Coronary artery (tissue), 2 donors: Measurements from ENCODE around the gene DAZL.

Experiments
- DNase-seq: peaks from one replicate; pipeline ENCODE4 v3.0.0-alpha.2; 2017; ENCODE audit warnings: low spot score
- H3K27ac ChIP-seq, 2 donors: fragments of 200-600 bp; sonication (generic); one replicate each; pipeline ENCODE4 v1.5.1; 2016 to 2019
- H3K4me3 ChIP-seq: fragments of 200-600 bp; sonication (generic); 2 replicates; pipeline ENCODE4 v1.5.1; 2016; ENCODE audit warnings: mild to moderate bottlenecking, moderate library complexity
- TF ChIP-seq, protein P1 (sequence below): fragments of 200-600 bp; sonication (generic); IDR thresholded peaks from one replicate; pipeline ENCODE4 v1.5.1; 2019; ENCODE audit warnings: antibody characterized with exemption

Gene DAZL

GRCh38 chr3:16596352-16597032 lies 8.7 kb downstream of the DAZL start:
- Histone ChIP-seq H3K4me3 (no peak overlapping the region), H3K27ac (no peak overlapping the region)
- TF ChIP-seq, protein P1, sequence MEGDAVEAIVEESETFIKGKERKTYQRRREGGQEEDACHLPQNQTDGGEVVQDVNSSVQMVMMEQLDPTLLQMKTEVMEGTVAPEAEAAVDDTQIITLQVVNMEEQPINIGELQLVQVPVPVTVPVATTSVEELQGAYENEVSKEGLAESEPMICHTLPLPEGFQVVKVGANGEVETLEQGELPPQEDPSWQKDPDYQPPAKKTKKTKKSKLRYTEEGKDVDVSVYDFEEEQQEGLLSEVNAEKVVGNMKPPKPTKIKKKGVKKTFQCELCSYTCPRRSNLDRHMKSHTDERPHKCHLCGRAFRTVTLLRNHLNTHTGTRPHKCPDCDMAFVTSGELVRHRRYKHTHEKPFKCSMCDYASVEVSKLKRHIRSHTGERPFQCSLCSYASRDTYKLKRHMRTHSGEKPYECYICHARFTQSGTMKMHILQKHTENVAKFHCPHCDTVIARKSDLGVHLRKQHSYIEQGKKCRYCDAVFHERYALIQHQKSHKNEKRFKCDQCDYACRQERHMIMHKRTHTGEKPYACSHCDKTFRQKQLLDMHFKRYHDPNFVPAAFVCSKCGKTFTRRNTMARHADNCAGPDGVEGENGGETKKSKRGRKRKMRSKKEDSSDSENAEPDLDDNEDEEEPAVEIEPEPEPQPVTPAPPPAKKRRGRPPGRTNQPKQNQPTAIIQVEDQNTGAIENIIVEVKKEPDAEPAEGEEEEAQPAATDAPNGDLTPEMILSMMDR, result no peak
- DNase-seq, result no peak

- no peak for DNase-seq
- H3K27ac ChIP-seq, result no peak overlapping the region
- no peak overlapping the region for H3K4me3 ChIP-seq
- TF ChIP-seq, protein P1, result no peak
These were observed 9.4 kb downstream of the DAZL start for GRCh38 chr3:16595778-16596177.

GRCh38 chr3:16589867-16590624 lies 15.2 kb downstream of the DAZL start:
- H3K27ac ChIP-seq, result no peak overlapping the region
- no peak overlapping the region for H3K4me3 ChIP-seq
- TF ChIP-seq, protein P1, result no peak
- no peak for DNase-seq

GRCh38 chr3:16589120-16589519 lies 16.1 kb downstream of the DAZL start:
- Histone ChIP-seq H3K27ac (no peak overlapping the region), H3K4me3 (no peak overlapping the region)
- TF ChIP-seq, protein P1, result no peak
- DNase-seq, result no peak

GRCh38 chr3:16587681-16588060 lies 17.6 kb downstream of the DAZL start:
- TF ChIP-seq, protein P1, result no peak
- Histone ChIP-seq H3K27ac (no peak overlapping the region), H3K4me3 (no peak overlapping the region)
- no peak for DNase-seq

DNA sequence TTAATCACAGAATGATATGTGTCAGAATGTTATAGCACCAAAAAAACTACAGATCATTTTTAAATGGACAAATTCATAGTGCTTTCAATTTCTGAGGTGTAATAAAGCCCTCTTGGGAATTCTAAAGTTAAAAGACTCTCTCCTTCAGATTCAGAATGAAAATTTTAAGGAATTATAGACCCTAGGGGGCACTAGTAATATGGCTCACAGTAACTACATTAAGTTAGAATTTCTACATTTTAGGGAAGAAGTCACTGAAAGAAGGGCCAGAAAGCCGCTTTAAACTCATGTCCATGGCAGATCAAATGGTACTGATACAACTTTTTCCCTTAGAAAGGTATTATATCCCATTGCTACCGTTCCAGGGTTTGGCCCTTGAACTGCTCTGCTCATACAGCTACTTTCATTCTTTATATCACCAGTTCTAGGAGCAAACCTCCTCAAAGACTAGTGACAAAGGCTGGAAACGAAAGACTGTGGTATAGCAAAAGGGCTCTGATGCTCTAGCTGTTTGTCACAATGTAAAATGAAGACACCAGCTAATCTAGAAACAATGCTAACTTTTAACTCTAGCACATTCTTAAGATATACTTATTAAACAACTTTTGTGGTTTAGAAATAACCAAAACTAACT lies 18.1 kb downstream of the DAZL start:
- Histone ChIP-seq H3K4me3 (no peak overlapping the region), H3K27ac (no peak overlapping the region)
- TF ChIP-seq, protein P1, result no peak
- no peak for DNase-seq
